Motor neuron (in vitro differentiated cells): Measurements from ENCODE around the gene MAP4. TPM values are rescaled to one million over a fixed set of nuclear protein-coding genes. Genes with fewer than 3 reads are reported as not detected.

ENCODE experiments used
- ATAC-seq, 8 experiments: fragments of 200-7000 bp; cut with Tn5 transposase; replicated peaks in 6 of 8; 2 replicates each; pipeline ENCODE4 v1.8.0; 2021; ENCODE audit warnings: mild to moderate bottlenecking in 8 of 8, moderate library complexity in 8 of 8
- H3K27ac ChIP-seq, 2 donors: fragments of 250-450 bp; sonication (Bioruptor Pico); 2 replicates each; pipeline ENCODE4 v1.9.0; 2021; ENCODE audit warnings: antibody characterized with exemption in 2 of 2, mild to moderate bottlenecking in 2 of 2, moderate library complexity in 1 of 2
- H3K4me1 ChIP-seq, 2 donors: fragments of 250-450 bp; sonication (Bioruptor Pico); replicated peaks in 1 of 2; 2 replicates each; pipeline ENCODE4 v1.6.1; 2021; ENCODE audit warnings: antibody characterized with exemption in 2 of 2, mild to moderate bottlenecking in 2 of 2, moderate library complexity in 1 of 2
- H3K4me3 ChIP-seq, 5 donors: fragments of 250-450 bp; sonication (Bioruptor Pico); 2 replicates each; pipeline ENCODE4 v1.9.0; 2021; ENCODE audit warnings: antibody characterized with exemption in 5 of 5, mild to moderate bottlenecking in 5 of 5, moderate library complexity in 4 of 5
- WGBS, 10 experiments: fragments of 450-650 bp; shearing (Covaris generic); methylation state at CpG; one replicate each; pipeline ENCODE4 v1.0.0; 2022; 5-methylcytosine and 5-hydroxymethylcytosine counted together
- in situ Hi-C, 9 experiments: fragments of 400-800 bp; cut with MboI; loops; one replicate each; pipeline ENCODE4 v1.15.0; 2021; ENCODE audit warnings: low sequenced_read_pairs in 9 of 9, low pct_unique_long_range_greater_than_20kb in 2 of 9; ENCODE audit not compliant: unreplicated experiment in 9 of 9
- total RNA-seq, 8 experiments: library from RNA; unstranded; fragments of 300-600 nt; gene quantifications; 2 replicates each; pipeline versions ENCODE4 v1.2.3 to v1.2.4, GENCODE V29; 2022

MAP4 gene
- total RNA-seq, 8 experiments from 2014 or later = 62.7 to 256 (median 142) TPM

DNA sequence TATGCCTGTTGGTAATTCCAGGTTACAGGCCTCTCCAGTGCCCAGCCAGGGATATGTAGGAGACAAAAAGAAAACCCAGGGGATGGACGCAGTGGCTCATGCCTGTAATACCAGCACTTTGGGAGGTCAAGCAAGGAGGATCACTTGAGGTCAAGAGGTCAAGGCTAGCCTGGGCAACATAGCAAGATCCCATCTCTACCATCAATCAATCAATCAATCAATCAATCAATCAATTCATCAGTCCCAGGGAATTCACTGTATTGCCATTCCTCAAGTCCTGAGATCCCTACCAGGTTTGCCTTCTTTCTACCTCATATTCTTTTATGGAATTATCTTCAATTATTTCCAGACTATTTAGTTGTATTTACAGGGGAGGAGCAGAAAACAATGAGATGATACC is 131.0 kb downstream of the MAP4 start:
- in situ Hi-C loops = no loop called here
- ATAC-seq = no peak
- no peak overlapping the region for H3K4me3 ChIP-seq
- WGBS, 10 experiments = 80 to 100% (median 100%) methylated on average over 1 of the region's 1 CpG; no CpG with 5 or more reads in 1 of the 10 experiments
- no peak overlapping the region for H3K27ac ChIP-seq
- H3K4me1 ChIP-seq = peaks cover 12 to 18% of the 10 kb centered on the region in 2 donors

DNA sequence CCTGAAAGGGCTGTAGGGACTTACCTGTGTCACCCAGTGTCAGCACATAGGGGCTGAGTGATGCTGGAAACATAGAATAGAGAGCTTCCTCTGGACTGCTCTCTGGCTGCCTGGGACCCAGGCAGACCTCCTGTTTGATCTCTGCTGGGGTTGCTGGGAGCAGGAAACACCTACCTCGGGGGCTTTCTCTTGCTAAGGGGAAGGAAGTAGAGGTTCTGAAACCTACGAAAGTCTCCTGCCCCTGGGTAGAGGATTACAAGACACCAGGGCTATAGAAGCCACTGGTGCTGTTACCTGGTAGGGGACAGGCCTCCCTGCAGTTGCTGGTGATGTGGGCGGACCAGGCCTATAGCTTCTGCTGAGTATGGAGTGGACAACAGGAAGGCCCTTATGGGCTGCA is 131.6 kb downstream of the MAP4 start:
- no peak for ATAC-seq
- in situ Hi-C loops = no loop called here
- peaks cover 12 to 14% of the 10 kb centered on the region in 2 donors for H3K4me1 ChIP-seq
- no peak overlapping the region for H3K27ac ChIP-seq
- no peak overlapping the region for H3K4me3 ChIP-seq
- 61 to 95% (median 71%) methylated on average over 1 to 3 of the region's 3 CpGs; no CpG with 5 or more reads in 5 of the 10 experiments for WGBS, 10 experiments

DNA sequence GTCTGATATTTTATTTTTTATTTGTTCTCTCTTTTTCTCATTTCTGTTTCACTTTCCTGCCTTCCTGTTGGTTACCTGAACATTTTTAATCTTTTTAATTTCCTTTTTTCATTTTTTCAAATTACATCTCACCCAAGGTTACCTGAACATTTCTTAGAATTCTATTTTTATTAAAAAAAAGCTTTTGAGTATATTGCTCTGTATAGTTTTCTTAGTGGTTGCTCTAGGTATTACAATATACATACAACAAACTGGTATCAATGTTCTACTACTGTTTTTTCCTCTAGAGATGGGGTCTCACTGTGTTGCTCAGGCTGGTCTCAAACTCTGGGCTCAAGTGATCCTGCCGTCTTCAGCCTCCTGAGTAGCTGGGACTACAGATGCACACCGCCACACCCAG is 133.9 kb downstream of the MAP4 start:
- Histone ChIP-seq H3K4me3 (no peak overlapping the region), H3K4me1 (no peaks in the 10 kb centered on the region), H3K27ac (no peak overlapping the region)
- WGBS, 10 experiments = 11 to 100% (median 100%) methylated on average over 1 to 2 of the region's 2 CpGs; no CpG with 5 or more reads in 3 of the 10 experiments
- no peak for ATAC-seq
- in situ Hi-C loops = no loop called here

DNA sequence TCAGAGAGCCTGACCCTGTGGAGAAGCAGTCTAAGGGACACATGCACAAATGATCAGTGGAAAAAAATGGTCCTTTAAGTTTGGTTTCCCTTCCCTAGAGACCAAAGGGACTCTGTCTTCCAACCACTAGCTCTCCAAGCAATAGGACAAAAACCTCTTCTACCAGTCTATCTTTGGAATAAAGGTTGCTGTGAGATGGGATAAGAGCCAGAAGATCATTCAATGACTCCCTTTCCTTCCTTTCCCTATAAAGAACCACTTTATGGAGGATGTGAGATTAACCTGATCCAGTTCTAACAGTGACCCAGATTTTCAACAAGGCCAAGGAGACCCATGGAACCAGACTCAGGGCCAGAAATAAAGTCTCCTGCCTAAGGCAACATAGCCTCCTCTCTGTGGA is 138.5 kb downstream of the MAP4 start:
- no peak overlapping the region for H3K27ac ChIP-seq
- no peak for ATAC-seq
- in situ Hi-C loops = no loop called here
- H3K4me3 ChIP-seq = no peak overlapping the region
- no peaks in the 10 kb centered on the region for H3K4me1 ChIP-seq

DNA sequence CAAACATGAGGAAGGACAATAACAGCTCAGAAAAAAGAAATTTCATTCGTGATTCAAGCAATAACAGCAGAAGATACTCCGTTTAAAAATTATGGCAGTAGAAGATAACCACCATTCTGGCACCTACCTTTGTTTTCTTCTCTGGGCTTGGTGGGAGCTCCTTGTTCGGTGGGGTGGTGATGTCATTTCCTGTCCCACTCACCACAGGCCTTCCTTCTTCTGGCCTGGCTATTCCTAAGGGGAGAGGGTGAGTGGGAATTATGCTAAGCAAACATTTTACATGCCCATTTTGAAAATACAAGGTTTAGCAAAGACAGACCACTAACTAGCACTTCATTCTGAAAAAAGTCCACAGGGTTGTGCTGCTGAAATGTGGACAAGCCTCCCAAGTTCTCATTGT is 138.9 kb downstream of the MAP4 start:
- ATAC-seq = no peak
- H3K4me3 ChIP-seq = no peak overlapping the region
- in situ Hi-C loops = no loop called here
- no peaks in the 10 kb centered on the region for H3K4me1 ChIP-seq
- no peak overlapping the region for H3K27ac ChIP-seq
- WGBS, 10 experiments = 20 to 100% (median 92%) methylated on average over 1 to 3 of the region's 3 CpGs; no CpG with 5 or more reads in 2 of the 10 experiments

DNA sequence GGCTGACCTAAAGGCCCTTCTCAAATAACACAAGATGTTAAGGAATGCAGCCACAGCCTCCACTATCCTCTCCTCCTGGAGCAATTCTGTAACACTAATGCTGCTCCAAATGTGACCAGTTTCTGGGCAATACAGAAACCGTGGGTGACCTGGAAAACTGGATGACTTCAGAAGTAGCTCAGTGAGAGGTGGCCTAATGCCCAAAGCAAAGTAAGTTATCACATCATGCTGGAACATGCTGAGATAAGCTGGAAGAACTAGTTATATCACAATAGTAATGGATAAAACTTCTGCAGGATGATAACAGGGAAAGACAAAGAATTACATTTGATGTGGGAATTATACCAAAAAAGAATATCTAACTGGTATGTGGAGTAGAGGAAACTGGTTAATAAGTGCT is 141.3 kb downstream of the MAP4 start:
- H3K4me3 ChIP-seq = no peak overlapping the region
- in situ Hi-C loops = loop anchor here in 1 of 9 experiments (25.0 kb wide), 1 partner anchor 287 kb away; no protein-coding TSS in a partner anchor
- no peak overlapping the region for H3K27ac ChIP-seq
- WGBS, 10 experiments = 22 to 67% (median 44%) methylated on average over 1 of the region's 1 CpG; no CpG with 5 or more reads in 5 of the 10 experiments
- ATAC-seq = no peak
- H3K4me1 ChIP-seq = no peaks in the 10 kb centered on the region

DNA sequence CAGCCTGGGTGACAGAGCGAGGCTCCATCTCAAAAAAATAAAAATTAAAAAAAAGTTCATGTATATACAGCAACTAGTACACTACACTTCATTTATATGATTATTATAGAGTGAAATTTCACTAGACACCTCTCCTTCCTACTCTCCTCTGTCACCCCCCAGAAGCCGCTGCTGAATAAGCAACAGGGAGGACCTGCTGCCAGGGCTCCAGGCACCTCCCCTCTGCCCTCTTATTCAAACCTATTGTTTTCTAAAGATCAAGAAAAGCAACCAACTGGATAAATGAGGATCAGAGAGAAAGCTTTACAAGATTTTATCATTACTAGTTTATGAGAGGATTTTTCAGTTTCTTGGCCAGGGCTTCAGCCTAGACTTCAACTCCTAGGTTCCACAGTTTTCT is 141.8 kb downstream of the MAP4 start:
- in situ Hi-C loops = loop anchor here in 1 of 9 experiments (25.0 kb wide), 1 partner anchor 288 kb away; no protein-coding TSS in a partner anchor
- H3K4me3 ChIP-seq = no peak overlapping the region
- no peak overlapping the region for H3K27ac ChIP-seq
- H3K4me1 ChIP-seq = no peaks in the 10 kb centered on the region
- ATAC-seq = no peak
- WGBS, 10 experiments = 83 to 100% (median 100%) methylated on average over 1 to 2 of the region's 2 CpGs; no CpG with 5 or more reads in 5 of the 10 experiments

DNA sequence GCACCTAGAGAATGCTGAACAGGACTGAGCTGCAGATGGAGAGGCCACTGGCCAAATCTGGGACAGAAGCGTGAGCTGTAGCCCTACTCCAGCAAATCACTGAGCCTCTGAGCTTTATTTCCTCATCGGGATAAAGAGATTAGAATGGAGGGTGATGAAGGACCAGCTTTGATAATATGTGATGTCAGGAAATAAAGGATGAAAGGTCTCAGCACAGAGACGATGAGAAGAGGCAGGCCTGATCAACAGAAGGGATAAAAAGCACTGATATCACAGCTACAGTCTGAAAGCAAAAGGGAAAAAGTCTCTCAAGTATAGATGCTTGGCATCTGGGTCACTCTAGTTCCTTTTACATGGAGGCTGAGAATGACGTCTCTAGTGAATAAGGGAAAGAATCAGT is 143.3 kb downstream of the MAP4 start:
- no peak for ATAC-seq
- Histone ChIP-seq H3K4me3 (no peak overlapping the region), H3K27ac (no peak overlapping the region), H3K4me1 (no peaks in the 10 kb centered on the region)
- in situ Hi-C loops = loop anchor here in 1 of 9 experiments (25.0 kb wide), 1 partner anchor 289 kb away; no protein-coding TSS in a partner anchor
- WGBS, 10 experiments = 25 to 100% (median 90%) methylated on average over 2 to 4 of the region's 4 CpGs; no CpG with 5 or more reads in 3 of the 10 experiments

DNA sequence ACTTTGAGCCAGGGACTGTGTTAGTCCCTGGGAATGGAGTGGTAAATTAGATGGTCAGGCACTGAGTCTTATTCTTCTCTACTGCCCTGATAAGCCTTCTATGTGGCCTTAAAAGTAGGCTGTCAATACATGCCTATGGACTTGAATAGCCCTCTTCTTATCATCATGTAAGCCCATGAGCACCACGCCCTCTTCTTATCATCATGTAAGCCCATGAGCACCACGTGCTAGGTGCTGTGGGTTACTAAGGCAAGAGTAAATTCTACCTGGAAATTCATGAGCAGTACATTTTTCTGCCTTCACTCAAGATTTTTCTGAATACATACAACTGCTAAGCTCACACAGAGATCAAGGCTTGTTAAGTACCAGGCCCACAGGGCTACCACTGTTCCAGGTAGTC is 144.8 kb downstream of the MAP4 start:
- no peak overlapping the region for H3K27ac ChIP-seq
- ATAC-seq = no peak
- in situ Hi-C loops = loop anchor here in 1 of 9 experiments (25.0 kb wide), 1 partner anchor 291 kb away; no protein-coding TSS in a partner anchor
- no peaks in the 10 kb centered on the region for H3K4me1 ChIP-seq
- 90 to 100% (median 94%) methylated on average over 1 to 2 of the region's 2 CpGs; no CpG with 5 or more reads in 3 of the 10 experiments for WGBS, 10 experiments
- H3K4me3 ChIP-seq = no peak overlapping the region

DNA sequence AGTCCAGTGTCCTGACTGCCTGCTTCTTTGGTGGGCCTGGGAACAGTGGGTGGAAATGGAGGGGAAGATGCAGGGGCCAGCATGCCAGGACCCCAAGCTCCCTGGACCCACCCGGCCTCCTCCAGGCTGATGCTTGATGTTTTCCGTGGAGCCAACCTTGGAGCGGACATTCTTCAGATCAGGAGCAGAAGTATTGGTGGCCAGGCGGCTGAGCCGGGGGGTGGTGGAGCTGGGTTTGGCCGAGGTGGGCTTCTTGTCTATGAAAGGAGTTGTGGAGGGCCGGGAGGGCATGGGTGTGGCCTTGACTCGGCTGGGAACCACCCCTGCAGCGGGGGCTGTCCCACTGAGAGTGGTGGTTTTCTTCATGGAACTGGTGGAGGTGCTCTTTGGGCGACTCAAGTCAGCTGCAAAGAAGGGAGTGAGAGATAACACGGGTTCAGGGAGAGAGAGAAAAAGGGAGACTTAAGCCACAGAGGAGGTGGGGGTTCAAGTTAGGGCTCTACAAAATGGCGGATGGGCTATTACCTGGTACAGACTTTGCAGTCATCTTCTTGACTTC is 145.4 kb downstream of the MAP4 start:
- Histone ChIP-seq H3K4me3 (no peak overlapping the region), H3K27ac (no peak overlapping the region), H3K4me1 (no peaks in the 10 kb centered on the region)
- in situ Hi-C loops = loop anchor here in 1 of 9 experiments (25.0 kb wide), 1 partner anchor 292 kb away; no protein-coding TSS in a partner anchor
- ATAC-seq = no peak
- WGBS, 10 experiments = 60 to 100% (median 90%) methylated on average over 1 to 7 of the region's 12 CpGs; no CpG with 5 or more reads in 3 of the 10 experiments

DNA sequence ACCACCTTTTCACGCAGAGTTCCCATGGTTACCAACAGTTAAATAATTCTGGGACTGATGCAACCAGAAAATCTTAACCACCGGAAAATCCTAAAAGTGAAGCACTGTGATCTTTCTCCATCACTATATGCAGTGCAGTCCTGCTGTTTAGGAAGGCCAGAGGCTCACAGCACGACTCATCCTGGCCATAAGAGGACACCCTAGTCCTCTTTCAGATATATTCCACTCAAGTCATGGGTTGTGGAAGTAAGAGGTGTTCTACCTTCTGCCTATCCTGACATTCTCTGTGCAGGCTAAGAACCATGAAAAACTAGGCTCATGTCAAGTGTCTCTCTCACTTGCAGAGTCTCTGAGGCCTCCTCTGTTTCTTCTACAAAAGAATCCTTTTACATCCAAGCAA is 146.1 kb downstream of the MAP4 start:
- Histone ChIP-seq H3K4me3 (no peak overlapping the region), H3K27ac (no peak overlapping the region), H3K4me1 (no peaks in the 10 kb centered on the region)
- WGBS, 10 experiments = 79 to 100% (median 100%) methylated on average over 1 to 3 of the region's 3 CpGs; no CpG with 5 or more reads in 3 of the 10 experiments
- no peak for ATAC-seq
- in situ Hi-C loops = loop anchor here in 1 of 9 experiments (25.0 kb wide), 1 partner anchor 292 kb away; no protein-coding TSS in a partner anchor

DNA sequence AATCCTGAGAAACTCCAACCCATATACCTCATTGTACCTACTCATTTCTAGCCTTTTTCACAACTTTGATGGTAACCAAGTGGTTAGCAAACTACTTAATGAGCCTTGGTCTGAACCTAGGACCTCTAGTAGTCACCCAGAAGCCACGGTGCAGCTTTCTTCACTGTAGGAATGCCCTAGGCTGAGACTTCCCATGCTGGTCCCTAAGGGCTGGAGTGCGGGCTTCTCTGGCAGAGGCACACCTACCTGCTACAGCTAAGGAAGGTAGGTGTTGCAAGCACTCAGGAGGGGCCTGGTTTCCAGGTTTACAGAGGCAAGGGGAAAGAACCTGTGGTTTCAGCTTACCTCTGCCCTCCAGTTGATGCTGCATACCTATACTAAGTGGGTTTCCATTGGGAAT is 147.9 kb downstream of the MAP4 start:
- Histone ChIP-seq H3K4me1 (no peaks in the 10 kb centered on the region), H3K4me3 (no peak overlapping the region), H3K27ac (no peak overlapping the region)
- 80 to 100% (median 100%) methylated on average over 1 of the region's 2 CpGs; no CpG with 5 or more reads in 2 of the 10 experiments for WGBS, 10 experiments
- in situ Hi-C loops = loop anchor here in 1 of 9 experiments (25.0 kb wide), 1 partner anchor 294 kb away; no protein-coding TSS in a partner anchor
- no peak for ATAC-seq

DNA sequence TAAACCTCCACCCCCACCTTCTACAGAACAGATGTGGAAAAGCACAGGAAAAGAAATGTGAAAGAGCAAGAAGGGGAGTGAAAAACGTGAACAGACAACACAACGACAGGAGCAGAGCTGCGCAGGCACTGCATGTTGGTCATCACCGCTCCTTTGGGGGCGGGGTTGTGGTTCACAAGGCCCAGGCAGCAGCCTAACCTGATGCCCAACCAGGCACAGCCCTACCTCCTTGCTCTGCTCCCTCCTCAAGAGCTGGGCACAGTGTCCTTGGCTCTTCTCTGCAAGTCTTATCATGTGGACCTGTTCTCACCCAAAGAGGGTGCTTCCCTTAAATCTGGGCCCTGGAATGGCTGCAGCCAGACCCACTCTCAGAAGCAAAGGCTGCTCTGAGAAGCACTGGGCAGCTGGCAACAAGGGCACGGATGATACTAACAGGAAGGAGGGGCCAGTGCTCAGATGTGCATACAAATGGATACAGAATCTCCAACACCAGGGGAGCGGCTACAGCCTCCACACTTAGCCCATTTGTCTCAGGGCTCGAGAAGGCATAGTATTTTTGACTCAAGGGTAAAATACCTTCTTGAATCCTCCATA is 148.7 kb downstream of the MAP4 start:
- no peak overlapping the region for H3K27ac ChIP-seq
- H3K4me1 ChIP-seq = no peaks in the 10 kb centered on the region
- ATAC-seq = peak in 1 of 8 experiments; percentile 62
- H3K4me3 ChIP-seq = no peak overlapping the region
- in situ Hi-C loops = loop anchor here in 1 of 9 experiments (25.0 kb wide), 1 partner anchor 295 kb away; no protein-coding TSS in a partner anchor
- WGBS, 10 experiments = 80 to 100% (median 91%) methylated on average over 1 to 6 of the region's 8 CpGs; no CpG with 5 or more reads in 2 of the 10 experiments
